SK-N-SH treated with all-trans-retinoic acid at 6 μM for 48 hours (cell line): ENCODE results near the gene EFEMP1.

Experiments used
- CREB5 ChIP-seq: fragments of 250-450 bp; sonication (Bioruptor Pico); IDR thresholded peaks from 2 replicates; pipeline ENCODE4 v1.5.1; 2020; ENCODE audit warnings: low read depth, mild to moderate bottlenecking, moderate library complexity
- CSRNP3 ChIP-seq: fragments of 250-450 bp; sonication (Bioruptor Pico); IDR thresholded peaks from 2 replicates; pipeline ENCODE4 v1.5.1; 2021; ENCODE audit warnings: mild to moderate bottlenecking, moderate library complexity
- ESRRG ChIP-seq: fragments of 250-450 bp; sonication (Bioruptor Pico); IDR thresholded peaks from 2 replicates; pipeline ENCODE4 v1.6.1; 2021; ENCODE audit warnings: mild to moderate bottlenecking
- GLIS3 ChIP-seq: fragments of 250-450 bp; sonication (Bioruptor Pico); IDR thresholded peaks from 2 replicates; pipeline ENCODE4 v1.5.0; 2020; ENCODE audit warnings: mild to moderate bottlenecking, moderate library complexity
- PATZ1 ChIP-seq: fragments of 250-450 bp; sonication (Bioruptor Pico); IDR thresholded peaks from 2 replicates; pipeline ENCODE4 v1.8.0; 2020; ENCODE audit warnings: mild to moderate bottlenecking, moderate library complexity, borderline replicate concordance
- SNAI2 ChIP-seq: fragments of 250-450 bp; sonication (Bioruptor Pico); IDR thresholded peaks from 2 replicates; pipeline ENCODE4 v1.5.0; 2020; ENCODE audit warnings: mild to moderate bottlenecking, moderate library complexity
- TOX ChIP-seq: fragments of 250-450 bp; sonication (Bioruptor Pico); IDR thresholded peaks from 2 replicates; pipeline ENCODE4 v1.8.0; 2021; ENCODE audit warnings: mild to moderate bottlenecking, moderate library complexity, borderline replicate concordance
- ZC3H10 ChIP-seq: fragments of 250-450 bp; sonication (Bioruptor Pico); IDR thresholded peaks from 2 replicates; pipeline ENCODE4 v1.5.1; 2021; ENCODE audit warnings: mild to moderate bottlenecking, moderate library complexity
- ZFP3 ChIP-seq: fragments of 250-450 bp; sonication (Bioruptor Pico); IDR thresholded peaks from 2 replicates; pipeline ENCODE4 v1.5.0; 2020; ENCODE audit warnings: mild to moderate bottlenecking, moderate library complexity
- ZFP30 ChIP-seq: fragments of 450-650 bp; formaldehyde crosslinking; IDR thresholded peaks from 2 replicates; pipeline ENCODE4 v1.5.0; 2022; ENCODE audit warnings: mild to moderate bottlenecking, moderate library complexity
- ZNF70 ChIP-seq: fragments of 450-650 bp; formaldehyde crosslinking; IDR thresholded peaks from 2 replicates; pipeline ENCODE4 v1.5.0; 2020; ENCODE audit warnings: mild to moderate bottlenecking, moderate library complexity

- TF ChIP-seq TOX (CRISPR knock-in tag) (no peak), PATZ1 (CRISPR knock-in tag) (no peak), CSRNP3 (no peak), ZFP30 (CRISPR knock-in tag) (no peak), ZFP3 (CRISPR knock-in tag) (no peak), ZNF70 (no peak), SNAI2 (CRISPR knock-in tag) (no peak), CREB5 (CRISPR knock-in tag) (no peak), ZC3H10 (CRISPR knock-in tag) (no peak), GLIS3 (CRISPR knock-in tag) (no peak), ESRRG (CRISPR knock-in tag) (no peak)
Measured at GRCh38 chr2:55965276-55965675, 41.7 kb upstream of the EFEMP1 start.
